DOHH2 (cell line): ENCODE data around the gene SMPD4.
"Not testable (repeated sequence)": the region's sequence is repeated elsewhere in the genome, so short reads cannot be mapped to it uniquely, and the experiment has no call there.

Source experiments
- H3F3A ChIP-seq: fragments of 200-600 bp; sonication (generic), shearing (Covaris generic); 2 replicates; pipeline ENCODE4 v1.6.0; 2016; ENCODE audit warnings: antibody characterized with exemption, mild to moderate bottlenecking; ENCODE audit not compliant: control insufficient read depth, insufficient read depth
- H3K27ac ChIP-seq: fragments of 200-600 bp; sonication (generic); 2 replicates; pipeline ENCODE4 v1.5.1; 2014; ENCODE audit warnings: low read depth, mild to moderate bottlenecking, low read length, moderate library complexity
- H3K27me3 ChIP-seq: fragments of 200-600 bp; sonication (generic); 2 replicates; pipeline ENCODE4 v1.6.1; 2014; ENCODE audit warnings: mild to moderate bottlenecking, low read length, mixed read lengths; ENCODE audit not compliant: control insufficient read depth
- H3K36me3 ChIP-seq: fragments of 200-600 bp; sonication (generic); 2 replicates; pipeline ENCODE4 v1.6.1; 2014; ENCODE audit warnings: mild to moderate bottlenecking, low read length, moderate library complexity, mixed read lengths; ENCODE audit not compliant: control insufficient read depth
- H3K4me1 ChIP-seq: fragments of 200-600 bp; sonication (generic); 2 replicates; pipeline ENCODE4 v1.6.1; 2014; ENCODE audit warnings: mild to moderate bottlenecking, low read length, mixed read lengths; ENCODE audit not compliant: control insufficient read depth
- H3K4me2 ChIP-seq: fragments of 200-600 bp; sonication (generic); 2 replicates; pipeline ENCODE4 v1.6.0; 2014; ENCODE audit warnings: mild to moderate bottlenecking, low read length, moderate library complexity
- H3K4me3 ChIP-seq: fragments of 200-600 bp; sonication (generic); 2 replicates; pipeline ENCODE4 v1.5.1; 2014; ENCODE audit warnings: mild to moderate bottlenecking, low read length, mixed read lengths
- H3K79me2 ChIP-seq: fragments of 200-600 bp; sonication (generic); 2 replicates; pipeline ENCODE4 v1.6.1; 2014; ENCODE audit warnings: mild to moderate bottlenecking, low read length, mixed read lengths; ENCODE audit not compliant: control insufficient read depth
- H3K9me2 ChIP-seq: fragments of 200-600 bp; sonication (generic); replicated peaks from 2 replicates; pipeline ENCODE4 v1.6.1; 2014; ENCODE audit warnings: mild to moderate bottlenecking, low read length, mixed read lengths; ENCODE audit not compliant: control insufficient read depth
- H3K9me3 ChIP-seq: fragments of 200-600 bp; sonication (generic); 2 replicates; pipeline ENCODE4 v1.6.1; 2014; ENCODE audit warnings: antibody characterized with exemption, low read length, mixed read lengths; ENCODE audit not compliant: control insufficient read depth, insufficient read depth
- H4K20me1 ChIP-seq: fragments of 200-600 bp; sonication (generic); 2 replicates; pipeline ENCODE4 v1.6.0; 2014; ENCODE audit warnings: low read depth, mild to moderate bottlenecking, antibody characterized with exemption, low read length, moderate library complexity; ENCODE audit not compliant: control insufficient read depth, insufficient read depth

SMPD4 gene

GRCh38 chr2:130120924-130121323, 60.5 kb downstream of the SMPD4 start:
- H3K4me3 ChIP-seq, H3K9me3 ChIP-seq, H3K9me2 ChIP-seq, H3K4me2 ChIP-seq, H3K4me1 ChIP-seq, H4K20me1 ChIP-seq, H3K27me3 ChIP-seq, H3K79me2 ChIP-seq, H3K36me3 ChIP-seq, H3F3A ChIP-seq, H3K27ac ChIP-seq: not testable (repeated sequence)

GRCh38 chr2:130102597-130103363, 78.6 kb downstream of the SMPD4 start:
- H3K9me2 ChIP-seq, H3K79me2 ChIP-seq, H3K36me3 ChIP-seq, H3K9me3 ChIP-seq, H3K4me2 ChIP-seq, H3K27me3 ChIP-seq, H3K27ac ChIP-seq, H4K20me1 ChIP-seq, H3K4me1 ChIP-seq, H3F3A ChIP-seq, H3K4me3 ChIP-seq: not testable (repeated sequence)
